ENCODE measurements around the gene ASH1L.
"Not testable (repeated sequence)": the region's sequence is repeated elsewhere in the genome, so short reads cannot be mapped to it uniquely, and the experiment has no call there.

ASH1L gene

GRCh38 chr1:155451199-155451598, 111.4 kb downstream of the ASH1L start:
- no peak for DNase-seq (ENCODE audit: low spot score)

DNA sequence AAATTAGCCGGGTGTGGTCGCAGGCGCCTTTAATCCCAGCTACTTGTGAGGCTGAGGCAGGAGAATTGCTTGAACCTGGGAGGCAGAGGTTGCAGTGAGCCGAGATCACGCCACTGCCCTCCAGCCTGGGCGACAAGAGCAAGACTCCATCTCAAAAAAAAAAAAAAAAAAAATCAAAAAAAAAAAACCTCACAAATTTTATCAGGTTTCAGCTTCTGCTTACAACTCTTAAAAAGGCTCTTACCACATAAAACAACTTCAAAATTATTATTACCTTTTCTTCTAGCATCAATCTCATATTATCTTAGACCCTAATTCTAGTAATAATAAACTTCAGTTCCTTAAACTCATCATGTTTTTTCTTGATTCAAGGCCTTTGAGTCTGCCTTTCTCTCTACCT, 120.2 kb downstream of the ASH1L start:
- not testable (repeated sequence) for DNase-seq (ENCODE audit: low spot score)

GRCh38 chr1:155437405-155437804, 125.2 kb downstream of the ASH1L start:
- no peak for DNase-seq (ENCODE audit: low spot score)

DNA sequence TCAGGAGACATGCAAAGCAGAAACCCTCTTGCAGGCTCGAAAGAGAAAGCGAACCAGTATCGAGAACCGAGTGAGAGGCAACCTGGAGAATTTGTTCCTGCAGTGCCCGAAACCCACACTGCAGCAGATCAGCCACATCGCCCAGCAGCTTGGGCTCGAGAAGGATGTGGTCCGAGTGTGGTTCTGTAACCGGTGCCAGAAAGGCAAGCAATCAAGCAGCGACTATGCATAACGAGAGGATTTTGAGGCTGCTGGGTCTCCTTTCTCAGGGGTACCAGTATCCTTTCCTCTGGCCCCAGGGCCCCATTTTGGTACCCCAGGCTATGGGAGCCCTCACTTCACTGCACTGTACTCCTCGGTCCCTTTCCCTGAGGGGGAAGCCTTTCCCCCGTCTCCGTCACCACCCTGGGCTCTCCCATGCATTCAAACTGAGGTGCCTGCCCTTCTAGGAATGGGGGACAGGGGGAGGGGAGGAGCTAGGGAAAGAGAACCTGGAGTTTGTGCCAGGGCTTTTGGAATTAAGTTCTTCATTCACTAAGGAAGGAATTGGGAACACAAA, 128.7 kb downstream of the ASH1L start:
- not testable (repeated sequence) for DNase-seq (ENCODE audit: low spot score)

- DNase-seq (ENCODE audit: low spot score): not testable (repeated sequence)
These were observed 129.3 kb downstream of the ASH1L start for GRCh38 chr1:155433128-155433830.

GRCh38 chr1:155424091-155424490, 138.5 kb downstream of the ASH1L start:
- DNase-seq (ENCODE audit: low spot score): no peak

- DNase-seq (ENCODE audit: low spot score): no peak
These were observed 141.8 kb downstream of the ASH1L start for GRCh38 chr1:155420788-155421187.

- DNase-seq (ENCODE audit: low spot score): not testable (repeated sequence)
These were observed 150.8 kb downstream of the ASH1L start for GRCh38 chr1:155411840-155412239.

DNA sequence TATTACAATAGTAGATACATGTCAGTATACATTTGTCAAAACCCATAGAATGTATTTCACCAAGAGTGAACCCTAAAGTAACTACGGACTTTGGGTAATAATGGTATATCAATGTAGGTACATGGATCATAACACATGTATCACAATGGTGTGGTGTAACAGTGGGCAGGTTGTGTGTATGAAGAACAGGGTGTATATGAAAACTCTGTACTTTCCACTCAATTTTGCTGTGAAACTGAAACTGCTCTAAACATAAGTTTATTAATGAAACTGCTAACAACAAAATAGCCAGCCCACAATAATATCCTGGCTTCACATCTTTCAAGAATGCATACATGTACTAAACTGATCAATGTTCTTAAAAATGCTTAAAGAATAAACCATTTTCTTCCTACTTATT, 151.7 kb downstream of the ASH1L start:
- no peak for DNase-seq (ENCODE audit: low spot score)

DNA sequence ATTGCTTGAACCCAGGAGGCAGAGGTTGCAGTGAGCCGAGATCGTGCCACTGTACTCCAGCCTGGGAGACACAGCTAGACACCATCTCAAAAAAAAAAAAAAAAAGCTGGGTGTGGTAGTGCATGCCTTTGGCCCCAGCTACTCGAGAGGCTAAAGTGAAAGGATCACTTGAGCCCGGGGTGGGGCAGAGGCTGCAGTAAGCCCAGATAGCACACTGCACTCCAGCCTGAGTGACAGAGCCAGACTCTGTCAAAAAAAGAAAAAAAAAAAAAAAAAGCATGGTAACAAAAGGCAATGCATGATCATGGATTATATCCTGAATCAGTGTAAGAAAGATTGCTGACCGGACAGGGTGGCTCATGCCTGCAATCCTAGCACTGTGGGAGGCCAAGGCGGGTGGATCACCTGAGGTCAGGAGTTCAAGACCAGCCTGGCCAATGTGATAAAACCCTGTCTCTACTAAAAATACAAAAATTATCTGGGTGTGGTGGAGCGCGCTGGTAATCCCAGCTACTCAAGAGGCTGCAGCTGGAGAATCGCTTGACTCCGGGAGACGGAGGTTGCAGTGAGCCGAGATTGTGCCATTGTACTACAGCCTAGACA, 165.6 kb downstream of the ASH1L start:
- peak; percentile 7 for DNase-seq (ENCODE audit: low spot score)

GRCh38 chr1:155392898-155393411, 169.6 kb downstream of the ASH1L start:
- DNase-seq (ENCODE audit: low spot score): no peak

DNA sequence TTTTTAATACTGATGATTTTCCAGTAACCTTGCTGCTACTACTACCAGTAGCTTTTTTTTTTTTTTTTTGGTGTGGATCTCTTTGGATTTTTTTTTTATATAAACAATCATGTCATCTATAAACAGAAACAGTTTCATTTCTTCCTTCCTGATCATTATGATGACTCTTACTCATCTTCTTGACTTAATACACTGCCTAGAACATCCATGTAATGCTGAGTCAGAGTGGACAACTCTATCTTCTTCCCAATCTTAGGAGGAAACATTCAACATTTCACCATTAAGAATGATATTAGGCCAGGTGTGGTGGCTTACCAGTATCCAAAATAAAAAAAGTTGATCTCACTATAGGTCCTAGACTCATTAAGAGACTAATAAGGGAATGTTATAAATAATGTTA, 172.8 kb downstream of the ASH1L start:
- no peak for DNase-seq (ENCODE audit: low spot score)

- DNase-seq (ENCODE audit: low spot score): not testable (repeated sequence)
These were observed 176.8 kb downstream of the ASH1L start for GRCh38 chr1:155385836-155386235.

GRCh38 chr1:155383406-155383805, 179.2 kb downstream of the ASH1L start:
- DNase-seq (ENCODE audit: low spot score): no peak

DNA sequence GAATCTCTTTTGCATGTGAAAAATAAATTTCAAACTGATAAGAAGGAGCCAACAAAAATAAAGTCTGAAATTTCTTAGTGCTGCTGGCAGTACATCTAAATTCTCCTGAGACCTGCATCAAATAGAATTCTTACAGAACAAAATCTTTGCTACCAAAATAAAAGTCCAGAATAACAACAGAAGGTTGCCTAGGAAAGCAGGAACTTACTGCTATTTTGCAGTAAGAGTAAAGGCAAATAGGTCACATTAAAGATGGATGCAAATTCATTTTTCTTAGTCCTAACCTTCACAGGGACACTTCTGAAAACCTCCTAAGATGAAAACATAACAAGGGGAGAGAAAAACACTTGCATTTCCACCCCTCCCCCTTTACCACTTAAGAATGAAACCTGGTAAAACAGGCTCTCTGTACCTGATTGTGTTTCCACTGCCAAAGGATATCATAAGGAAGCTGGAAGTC, 182.9 kb downstream of the ASH1L start:
- peak; percentile 65 for DNase-seq (ENCODE audit: low spot score)

GRCh38 chr1:155379180-155379579, 183.4 kb downstream of the ASH1L start:
- peak; percentile 14 for DNase-seq (ENCODE audit: low spot score)

DNA sequence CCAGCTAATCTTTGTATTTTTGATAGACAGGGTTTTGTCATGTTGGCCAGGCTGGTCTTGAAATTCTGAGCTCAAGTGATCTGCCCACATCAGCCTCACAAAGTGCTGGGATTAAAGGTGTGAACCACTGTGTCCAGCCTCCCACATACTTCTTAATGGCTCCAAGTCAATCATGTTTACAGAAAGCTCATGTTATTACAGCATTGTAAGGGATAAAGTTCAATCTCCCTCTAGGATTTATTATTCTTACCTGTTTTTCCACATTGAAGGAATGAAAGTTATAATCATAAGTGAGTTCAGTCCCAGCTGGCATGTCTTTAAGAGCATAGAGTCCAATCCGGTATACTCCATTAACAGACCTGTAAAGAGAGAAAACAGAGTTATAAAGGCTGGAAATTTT, 202.6 kb downstream of the ASH1L start:
- DNase-seq (ENCODE audit: low spot score): no peak

DNA sequence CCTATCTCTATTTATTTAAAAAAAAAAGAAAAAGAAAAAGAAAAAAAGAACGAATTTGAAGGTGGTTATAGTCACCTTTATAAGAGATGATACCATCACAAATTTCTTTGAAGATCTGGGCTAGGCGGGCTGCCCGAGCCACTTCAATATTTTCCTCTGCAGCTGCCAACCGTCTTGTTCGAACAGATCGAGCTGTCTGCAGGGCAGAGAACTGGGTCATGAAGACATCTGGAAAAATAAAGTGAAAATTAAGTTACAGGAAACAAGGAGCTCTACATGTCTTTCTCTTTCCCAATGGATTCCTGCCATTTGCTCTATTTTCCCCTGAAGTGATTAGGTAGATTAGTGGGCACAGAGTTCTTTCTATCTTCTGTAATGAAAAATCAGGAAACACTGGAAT, 210.0 kb downstream of the ASH1L start:
- DNase-seq (ENCODE audit: low spot score): no peak

- DNase-seq (ENCODE audit: low spot score): no peak
These were observed 219.8 kb downstream of the ASH1L start for GRCh38 chr1:155342842-155343241.

DNA sequence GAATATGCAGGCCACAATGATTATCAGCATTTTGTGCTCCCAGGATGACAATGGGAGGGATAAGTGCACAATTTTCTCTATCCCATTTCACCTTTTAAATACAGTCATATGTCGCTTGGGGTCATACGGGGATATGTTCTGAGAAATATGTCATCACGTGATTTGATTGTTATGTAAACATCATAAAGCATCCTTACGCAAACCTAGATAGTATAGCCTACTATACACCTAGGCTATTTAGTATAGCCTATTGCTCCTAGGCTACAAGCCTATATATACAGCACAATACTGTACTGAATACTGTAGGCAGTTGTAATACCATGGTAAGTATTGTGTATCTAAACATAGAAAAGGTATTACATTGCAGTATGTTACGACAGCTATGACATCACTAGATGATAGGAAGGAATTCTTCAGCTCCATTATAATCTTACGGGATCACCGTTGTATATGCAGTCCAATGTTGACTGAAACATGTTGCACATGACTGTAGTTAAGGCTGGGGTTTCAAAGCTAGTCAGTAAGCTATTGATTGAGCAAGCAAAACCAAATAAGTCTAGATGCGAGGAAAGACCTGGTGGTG, 223.0 kb downstream of the ASH1L start:
- no peak for DNase-seq (ENCODE audit: low spot score)

DNA sequence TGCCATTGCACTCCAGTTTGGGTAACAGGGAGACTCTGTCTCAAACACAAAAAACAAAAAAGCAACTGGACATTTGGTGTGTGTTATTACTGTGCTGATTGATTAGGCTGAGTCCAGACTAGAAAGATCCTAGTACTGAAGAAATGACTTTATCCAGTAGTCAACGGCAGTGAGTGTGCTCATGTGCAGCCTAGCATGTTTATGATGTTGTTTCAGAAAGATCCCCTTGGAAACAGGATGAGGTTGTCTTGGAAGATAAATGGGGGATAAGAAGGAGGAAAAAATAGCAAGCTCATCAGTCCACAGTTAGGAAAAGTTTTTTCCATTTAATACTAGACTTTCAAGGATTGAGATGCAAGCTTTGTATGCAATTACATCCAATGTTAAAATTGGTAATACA, 227.6 kb downstream of the ASH1L start:
- no peak for DNase-seq (ENCODE audit: low spot score)

DNA sequence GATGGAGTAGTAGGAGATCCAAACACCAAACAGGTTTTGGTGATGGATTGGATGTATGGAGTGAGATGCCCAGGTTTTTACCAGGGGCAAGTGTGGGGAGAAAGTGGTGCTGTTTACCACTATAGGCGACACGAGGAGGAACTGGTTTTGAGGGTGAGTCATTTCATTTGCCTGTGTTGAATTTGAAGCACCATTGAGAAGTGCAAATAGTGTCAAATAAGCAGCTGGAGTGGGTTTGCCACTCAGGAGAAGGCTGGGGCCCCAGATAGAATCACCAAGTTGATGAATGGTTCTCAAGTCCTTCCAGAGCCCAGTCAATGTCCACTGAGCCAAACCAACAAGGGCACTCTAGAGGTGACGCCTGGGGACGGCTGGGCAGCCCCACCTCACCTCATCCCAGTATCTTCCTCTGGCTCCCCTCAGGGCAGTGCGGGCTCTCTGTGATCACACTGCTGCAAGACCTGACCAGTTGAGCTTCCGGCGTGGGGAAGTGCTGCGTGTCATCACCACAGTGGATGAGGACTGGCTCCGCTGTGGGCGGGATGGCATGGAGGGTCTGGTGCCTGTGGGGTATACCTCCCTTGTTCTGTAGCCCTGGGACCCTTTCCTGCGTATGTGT, 232.5 kb downstream of the ASH1L start:
- DNase-seq (ENCODE audit: low spot score): no peak

All from AG20443 (cell line).